Colonic mucosa (tissue), 4 donors: ENCODE data around the gene ITLN1. TPM values are rescaled to one million over a fixed set of nuclear protein-coding genes. Genes with fewer than 3 reads are reported as not detected.

Experiments used
- DNase-seq: peaks from one replicate; pipeline ENCODE4 v3.0.0-alpha.2; 2020
- H3K27ac ChIP-seq: fragments of 200-600 bp; one replicate; pipeline ENCODE4 v1.8.0; 2021
- H3K27me3 ChIP-seq: fragments of 200-600 bp; one replicate; pipeline ENCODE4 v1.8.0; 2021
- H3K36me3 ChIP-seq: fragments of 200-600 bp; one replicate; pipeline ENCODE4 v1.8.0; 2021
- H3K4me1 ChIP-seq: fragments of 200-600 bp; one replicate; pipeline ENCODE4 v1.8.0; 2021; ENCODE audit warnings: mild to moderate bottlenecking
- H3K4me3 ChIP-seq: fragments of 200-600 bp; one replicate; pipeline ENCODE4 v1.8.0; 2021
- H3K9ac ChIP-seq, 2 donors: one replicate each; pipeline ENCODE4 v1.7.0; 2013; ENCODE audit warnings: control low read depth in 2 of 2, low read depth in 2 of 2, low read length in 2 of 2
- H3K9me3 ChIP-seq: fragments of 200-600 bp; one replicate; pipeline ENCODE4 v1.8.0; 2021
- CTCF ChIP-seq: fragments of 200-600 bp; IDR thresholded peaks from one replicate; pipeline ENCODE4 v1.8.0; 2022; ENCODE audit warnings: antibody characterized with exemption, mild to moderate bottlenecking
- intact Hi-C: fragments of 100-400 bp; cut with DNase I; formaldehyde crosslinking; loops from one replicate; pipeline ENCODE4 v1.14.1; 2022
- total RNA-seq, 2 donors: library from RNA; stranded (reverse); fragmentation: NEBNext Ultra II Directional in 1 of 2; extraction: Animal tissue kit (Norgen Biotek cat#: 25700) in 1 of 2; gene quantifications; one replicate each; pipeline ENCODE4 v1.2.1, GENCODE V29; 2021
- donor health status: healthy.
- donor health status: DM: no; HTN: no; CAD: no.
- donor health status: DM: no; HTN: no; CAD: no.

The ITLN1 gene
- total RNA-seq, 2 donors from 2014 or later: 164 to 256 TPM

- H3K4me3 ChIP-seq: no peak overlapping the region
- H3K4me1 ChIP-seq: no peaks in the 10 kb centered on the region
- no peak overlapping the region for H3K27ac ChIP-seq
- DNase-seq: no peak
- H3K36me3 ChIP-seq: no peaks in the 10 kb centered on the region
- TF ChIP-seq CTCF: no peak
- H3K9ac ChIP-seq: no peak overlapping the region
- H3K9me3 ChIP-seq: no peaks in the 10 kb centered on the region
- H3K27me3 ChIP-seq: no peaks in the 10 kb centered on the region
- intact Hi-C loops: no loop called here
These were observed 21.8 kb downstream of the ITLN1 start for GRCh38 chr1:160863061-160863773.

- TF ChIP-seq CTCF: no peak
- Histone ChIP-seq H3K9ac (no peak within 1 kb of the TSS), H3K27me3 (no peaks in the 10 kb centered on the region), H3K27ac (no peak within 1 kb of the TSS), H3K9me3 (no peaks in the 10 kb centered on the region), H3K36me3 (no peaks in the 10 kb centered on the region), H3K4me1 (no peaks in the 10 kb centered on the region), H3K4me3 (no peak within 1 kb of the TSS)
- no peak for DNase-seq
- intact Hi-C loops: no loop called here
These were observed 22.5 kb downstream of the ITLN1 start, which contains the start of gene CD244 for GRCh38 chr1:160862203-160863060. TSS of gene CD244 (minus strand) at chr1:160862887. CDS start at chr1:160862677, 210 bp downstream.

- Histone ChIP-seq H3K27ac (no peak overlapping the region), H3K27me3 (no peaks in the 10 kb centered on the region), H3K9me3 (no peaks in the 10 kb centered on the region), H3K9ac (no peak overlapping the region), H3K36me3 (no peaks in the 10 kb centered on the region), H3K4me1 (no peaks in the 10 kb centered on the region), H3K4me3 (no peak overlapping the region)
- no peak for TF ChIP-seq CTCF
- intact Hi-C loops: no loop called here
- DNase-seq: no peak
These were observed 24.0 kb downstream of the ITLN1 start for GRCh38 chr1:160860840-160861505.

GRCh38 chr1:160859166-160859565 lies 25.8 kb downstream of the ITLN1 start:
- no peak for DNase-seq
- H3K4me3 ChIP-seq: no peak overlapping the region
- no peaks in the 10 kb centered on the region for H3K27me3 ChIP-seq
- no peak overlapping the region for H3K27ac ChIP-seq
- H3K4me1 ChIP-seq: no peaks in the 10 kb centered on the region
- no peak for TF ChIP-seq CTCF
- no peak overlapping the region for H3K9ac ChIP-seq
- no peaks in the 10 kb centered on the region for H3K36me3 ChIP-seq
- H3K9me3 ChIP-seq: no peaks in the 10 kb centered on the region
- intact Hi-C loops: no loop called here

- Histone ChIP-seq H3K27ac (peak overlapping the region; percentile 34), H3K4me3 (no peak overlapping the region), H3K36me3 (no peaks in the 10 kb centered on the region), H3K9me3 (no peaks in the 10 kb centered on the region), H3K4me1 (no peaks in the 10 kb centered on the region), H3K9ac (no peak overlapping the region), H3K27me3 (no peaks in the 10 kb centered on the region)
- intact Hi-C loops: no loop called here
- DNase-seq: no peak
- no peak for TF ChIP-seq CTCF
These were observed 26.5 kb downstream of the ITLN1 start for GRCh38 chr1:160858507-160858906.
